Hypothalamus (tissue), 51 donors: ENCODE results near the gene MZT2B.
"Not testable (repeated sequence)": the region's sequence is repeated elsewhere in the genome, so short reads cannot be mapped to it uniquely, and the experiment has no call there.

Experiments used
- DNase-seq, 51 donors: peaks; one replicate each; lab custom pipeline; 2025; lab: John Stamatoyannopoulos, UW

Gene MZT2B

DNA sequence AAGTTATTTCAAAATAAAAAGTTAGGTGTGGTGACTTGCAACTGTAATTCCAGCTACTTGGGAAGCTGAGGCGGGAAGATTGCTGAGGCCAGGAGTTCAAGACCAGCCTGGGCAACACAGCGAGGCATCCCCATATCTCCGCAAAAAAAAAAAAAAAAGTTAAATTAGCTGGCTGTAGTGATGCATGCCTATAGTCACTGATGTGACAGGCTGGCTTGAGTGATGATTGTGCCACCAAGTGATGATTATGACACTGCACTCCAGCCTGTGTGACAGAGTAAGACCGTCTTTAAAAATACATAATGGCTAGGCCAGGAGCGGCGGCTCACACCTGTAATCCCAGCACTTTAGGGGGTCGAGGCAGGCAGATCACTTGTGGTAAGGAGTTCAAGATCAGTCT is 12.2 kb upstream of the MZT2B start:
- no peak for DNase-seq

GRCh38 chr2:130174866-130175265 is 7.2 kb upstream of the MZT2B start:
- not testable (repeated sequence) for DNase-seq

DNA sequence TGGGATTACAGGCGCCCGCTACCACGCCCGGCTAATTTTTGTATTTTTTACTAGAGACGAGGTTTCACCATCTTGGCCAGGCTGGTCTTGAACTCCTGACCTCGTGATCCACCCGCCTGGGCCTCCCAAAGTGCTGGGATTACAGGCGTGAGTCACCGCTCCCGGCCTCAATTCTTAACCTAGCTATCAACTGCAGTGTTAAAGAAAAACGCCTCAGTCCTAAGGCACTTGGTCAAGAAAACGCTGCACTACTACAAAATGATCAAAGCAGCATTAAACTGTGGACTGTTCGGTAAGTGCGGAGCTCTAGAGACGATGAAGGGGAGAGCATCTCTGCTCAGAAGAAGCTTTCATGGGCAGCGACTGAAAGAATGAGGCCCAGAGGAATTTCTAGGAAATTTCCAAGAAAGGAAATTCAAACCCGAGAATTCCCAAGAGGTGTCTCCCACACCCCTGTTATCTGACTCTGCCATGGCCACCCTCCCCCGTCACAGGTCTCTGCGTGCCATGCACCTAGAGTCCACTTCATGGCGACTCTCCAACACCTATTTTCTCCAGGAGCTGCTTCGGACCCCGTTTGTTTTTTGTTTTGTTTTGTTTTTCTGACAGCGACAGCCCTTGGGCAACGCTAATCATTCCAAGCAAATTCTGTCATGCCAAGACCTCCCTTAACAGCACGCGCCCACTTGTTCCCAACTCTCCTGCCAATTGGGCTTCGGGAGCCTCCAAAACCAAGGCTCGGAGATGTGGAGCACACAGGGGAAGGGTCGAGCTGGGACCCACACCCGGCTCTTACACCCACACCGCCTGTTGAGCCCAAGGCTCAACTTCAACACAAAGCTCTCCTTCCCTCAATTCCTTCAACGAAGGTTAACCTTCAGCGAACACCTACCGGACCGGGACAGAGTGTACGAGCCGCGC is 1.4 kb upstream of the MZT2B start:
- DNase-seq = not testable (repeated sequence)

GRCh38 chr2:130181325-130181879 is 660 bp upstream of the MZT2B start, which contains the start of gene SMPD4:
SMPD4 (minus strand) TSS chr2:130181602; CDS start chr2:130176592, 5,010 bp downstream.
- peak; percentile 67 to 97 (median 92) for DNase-seq

DNA sequence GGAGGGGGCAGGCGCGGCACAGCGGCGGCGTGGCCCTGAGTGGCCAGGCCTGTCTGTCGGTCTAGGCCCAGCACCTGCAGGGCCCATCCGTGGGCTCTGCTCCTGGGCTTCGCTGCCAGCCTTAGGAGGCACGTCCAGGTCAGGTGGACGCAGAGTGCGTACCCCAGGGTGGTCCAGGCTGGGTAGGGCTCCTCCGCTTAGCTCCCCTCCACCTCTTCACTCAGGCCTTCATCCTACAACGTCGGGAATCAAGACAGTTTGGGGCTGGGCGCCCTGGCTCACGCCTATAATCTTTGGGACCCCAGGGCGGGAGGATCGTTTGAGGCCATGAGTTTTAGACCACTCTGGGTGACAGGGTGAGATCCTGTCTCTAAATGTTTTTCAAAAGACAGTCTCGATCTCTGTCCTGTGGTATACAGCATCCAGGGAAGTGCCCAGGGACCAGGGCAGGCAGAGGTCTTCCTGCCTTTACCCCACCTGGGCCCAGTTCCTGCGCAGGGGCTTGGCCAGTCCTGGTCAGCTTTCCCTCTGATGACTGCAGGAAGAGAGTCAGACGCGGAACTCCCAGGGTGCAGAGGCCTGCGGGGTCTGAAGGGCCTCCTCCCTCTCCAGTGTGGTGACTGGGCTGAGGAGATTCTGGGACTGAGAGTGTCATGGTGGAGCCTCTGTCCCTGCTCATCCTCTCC is 907 bp downstream of the MZT2B start:
- DNase-seq = peak in 4 of 51 donors; percentile 12 to 49 (median 24)

DNA sequence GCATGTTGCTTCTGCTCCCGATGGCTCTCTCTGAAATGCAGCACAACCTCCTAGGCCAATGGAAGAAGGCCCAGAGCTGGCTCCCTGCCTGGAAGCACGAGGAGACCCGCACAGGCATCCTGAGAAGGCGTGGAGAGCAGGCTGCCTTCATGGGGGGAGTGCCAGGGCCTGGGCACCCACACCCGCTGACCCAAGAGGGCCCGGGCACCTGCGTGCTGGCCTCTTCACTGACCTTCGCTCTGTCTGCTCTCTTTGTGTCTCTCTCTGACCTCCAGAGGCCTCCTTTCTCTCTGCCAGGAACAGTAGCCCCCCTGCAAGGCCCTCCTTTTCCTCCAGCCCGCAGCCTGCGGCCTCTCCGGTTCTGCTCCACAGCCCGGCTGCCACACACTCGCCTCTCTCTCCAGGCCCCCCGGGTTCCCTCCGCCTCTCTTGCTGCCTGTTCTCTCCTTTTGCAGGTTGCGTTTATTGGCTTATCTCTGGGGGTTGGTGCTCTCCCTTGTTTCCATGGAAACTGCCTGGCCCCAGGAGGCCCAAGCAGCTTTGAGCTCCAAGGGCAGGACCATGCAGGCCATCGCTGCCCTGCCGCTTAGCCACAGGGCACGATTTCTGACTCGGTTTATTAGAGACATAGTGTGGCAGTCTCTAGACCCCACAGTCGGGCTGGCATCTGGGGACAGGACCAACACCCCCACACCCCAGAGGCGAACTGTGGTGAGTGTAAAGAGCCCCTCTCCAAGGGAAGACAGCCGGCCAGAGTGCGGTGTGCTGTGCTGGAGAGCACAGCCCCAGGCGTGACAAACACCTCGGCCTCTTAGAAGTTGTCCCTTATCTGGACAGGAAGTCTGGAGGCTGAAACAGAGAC is 1.7 kb downstream of the MZT2B start:
- peak in 28 of 51 donors; percentile 4 to 72 (median 36) for DNase-seq

- no peak for DNase-seq
These were observed 3.4 kb downstream of the MZT2B start for GRCh38 chr2:130185436-130185835.

DNA sequence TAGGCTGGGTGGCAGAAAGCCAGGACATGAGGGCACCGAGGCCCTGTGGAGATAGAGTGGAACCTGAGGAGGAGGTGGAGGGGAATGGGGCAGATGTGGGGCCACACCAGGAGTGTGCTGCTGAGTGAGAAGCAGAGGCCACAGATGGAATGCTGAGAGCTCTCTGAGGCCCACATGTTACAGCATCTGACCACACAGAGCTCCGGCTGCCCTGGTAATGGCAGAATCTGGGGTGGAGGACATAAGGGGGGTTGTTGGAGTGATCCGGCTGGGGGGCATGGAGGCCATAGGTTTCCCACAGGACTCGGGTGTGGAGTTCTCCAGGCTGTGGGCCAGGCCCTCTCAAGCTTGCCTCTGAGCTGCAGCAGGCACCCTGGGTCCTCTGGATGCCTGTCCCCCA is 3.8 kb downstream of the MZT2B start:
- no peak for DNase-seq

- DNase-seq = no peak
These were observed 4.3 kb downstream of the MZT2B start for GRCh38 chr2:130186391-130186790.

GRCh38 chr2:130187268-130187667 is 5.2 kb downstream of the MZT2B start:
- DNase-seq = no peak

GRCh38 chr2:130187859-130188792 is 6.1 kb downstream of the MZT2B start:
- DNase-seq = not testable (repeated sequence)

- DNase-seq = not testable (repeated sequence)
These were observed 6.9 kb downstream of the MZT2B start for GRCh38 chr2:130188958-130189357.

- no peak for DNase-seq
These were observed 8.2 kb downstream of the MZT2B start for GRCh38 chr2:130190237-130190636.

- DNase-seq = not testable (repeated sequence)
These were observed 9.3 kb downstream of the MZT2B start for GRCh38 chr2:130191319-130191718.

- not testable (repeated sequence) for DNase-seq
These were observed 10.4 kb downstream of the MZT2B start for GRCh38 chr2:130192451-130192850.

- DNase-seq = not testable (repeated sequence)
These were observed 11.8 kb downstream of the MZT2B start for GRCh38 chr2:130193824-130194223.

- DNase-seq = not testable (repeated sequence)
These were observed 13.1 kb downstream of the MZT2B start for GRCh38 chr2:130195089-130195635.

GRCh38 chr2:130196052-130196451 is 14.0 kb downstream of the MZT2B start:
- DNase-seq = not testable (repeated sequence)

DNA sequence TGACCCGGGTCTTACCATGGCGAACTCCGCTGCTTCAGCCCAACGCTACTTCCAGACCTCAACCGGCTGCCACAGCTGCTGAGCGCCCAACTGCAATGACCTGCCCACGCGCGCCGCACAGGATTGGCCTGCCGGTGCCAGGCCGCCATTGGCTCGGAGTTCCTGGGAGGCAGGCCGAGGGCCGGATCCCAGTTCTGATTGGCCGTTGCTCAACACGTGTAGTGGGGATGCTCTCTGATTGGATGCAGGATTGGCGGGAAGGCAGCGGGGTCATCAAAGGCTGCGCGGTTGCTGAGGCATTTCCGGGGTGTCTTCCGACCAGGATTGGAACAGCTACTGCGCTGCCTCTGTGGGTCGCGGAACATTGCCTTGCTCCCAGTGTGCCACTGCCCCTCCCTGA is 16.3 kb downstream of the MZT2B start, which contains the start of gene TUBA3E:
Gene TUBA3E (minus strand): TSS at position 97 of the 400 bp plus-strand sequence. CDS start 79 bp downstream, at position 18.
- DNase-seq = no peak
